A673 (cell line): ENCODE measurements around the gene SLC35A1.

Experiments used
- CTCF ChIP-seq: fragments of 300-800, 200-600 bp; sonication (generic); conservative IDR thresholded peaks from 2 replicates; pipeline ENCODE4 v1.5.1; 2017; ENCODE audit warnings: low read depth, mild to moderate bottlenecking, antibody characterized with exemption, low read length, moderate library complexity, mixed read lengths
- EZH2 ChIP-seq: fragments of 200-600 bp; sonication (generic); IDR thresholded peaks from 2 replicates; pipeline ENCODE4 v1.6.1; 2017; ENCODE audit warnings: borderline replicate concordance, low read depth, mild to moderate bottlenecking, mixed read lengths, antibody characterized with exemption, low read length; ENCODE audit not compliant: poor library complexity, severe bottlenecking

GRCh38 chr6:87518453-87518852 lies 45.7 kb downstream of the SLC35A1 start:
- TF ChIP-seq EZH2 (no peak), CTCF (no peak)
